PC-9 (cell line): ENCODE results near the gene C19orf18.

Experiments used
- EZH2 ChIP-seq: fragments of 200-600 bp; sonication (generic); IDR thresholded peaks from 2 replicates; pipeline ENCODE4 v1.8.0; 2017; ENCODE audit warnings: antibody characterized with exemption, low read depth
- TF ChIP-seq, protein P1 (sequence below): fragments of 200-600 bp; sonication (generic); conservative IDR thresholded peaks from 2 replicates; pipeline ENCODE4 v1.6.1; 2017; ENCODE audit warnings: mixed run types, antibody characterized with exemption, mild to moderate bottlenecking, moderate library complexity

DNA sequence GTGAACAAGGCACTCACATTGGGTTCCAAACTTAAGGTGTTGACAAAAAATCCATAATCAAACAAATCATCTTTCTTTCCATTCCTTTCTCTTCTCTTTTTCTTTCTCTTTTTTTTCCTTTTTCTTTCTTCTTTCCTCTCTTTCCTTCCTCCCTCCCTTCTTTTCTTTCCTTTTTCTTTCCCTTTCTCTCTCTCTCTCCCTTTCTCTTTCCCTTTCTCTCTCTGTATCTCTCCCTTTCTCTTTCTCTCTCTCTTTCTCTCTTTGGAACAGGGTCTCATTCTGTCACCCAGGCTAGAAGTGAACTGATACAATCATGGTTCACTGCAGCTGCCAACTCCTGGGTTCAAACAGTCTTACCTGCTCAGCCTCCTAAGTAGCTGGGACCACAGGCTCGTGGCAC, 12.5 kb downstream of the C19orf18 start:
- TF ChIP-seq, protein P1, sequence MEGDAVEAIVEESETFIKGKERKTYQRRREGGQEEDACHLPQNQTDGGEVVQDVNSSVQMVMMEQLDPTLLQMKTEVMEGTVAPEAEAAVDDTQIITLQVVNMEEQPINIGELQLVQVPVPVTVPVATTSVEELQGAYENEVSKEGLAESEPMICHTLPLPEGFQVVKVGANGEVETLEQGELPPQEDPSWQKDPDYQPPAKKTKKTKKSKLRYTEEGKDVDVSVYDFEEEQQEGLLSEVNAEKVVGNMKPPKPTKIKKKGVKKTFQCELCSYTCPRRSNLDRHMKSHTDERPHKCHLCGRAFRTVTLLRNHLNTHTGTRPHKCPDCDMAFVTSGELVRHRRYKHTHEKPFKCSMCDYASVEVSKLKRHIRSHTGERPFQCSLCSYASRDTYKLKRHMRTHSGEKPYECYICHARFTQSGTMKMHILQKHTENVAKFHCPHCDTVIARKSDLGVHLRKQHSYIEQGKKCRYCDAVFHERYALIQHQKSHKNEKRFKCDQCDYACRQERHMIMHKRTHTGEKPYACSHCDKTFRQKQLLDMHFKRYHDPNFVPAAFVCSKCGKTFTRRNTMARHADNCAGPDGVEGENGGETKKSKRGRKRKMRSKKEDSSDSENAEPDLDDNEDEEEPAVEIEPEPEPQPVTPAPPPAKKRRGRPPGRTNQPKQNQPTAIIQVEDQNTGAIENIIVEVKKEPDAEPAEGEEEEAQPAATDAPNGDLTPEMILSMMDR = no peak
- TF ChIP-seq EZH2 = no peak
